Kidney (tissue), 14 donors: ENCODE measurements around the gene HNRNPA1. TPM values are rescaled to one million over a fixed set of nuclear protein-coding genes. Genes with fewer than 3 reads are reported as not detected.

Source experiments
- DNase-seq, 5 donors: peaks; one replicate each; pipeline ENCODE4 v3.0.0-alpha.2; 2013 to 2020
- FAIRE-seq: peaks from 2 replicates; lab custom pipeline; 2012; peaks lifted over from hg19 to GRCh38; lab: Jason Lieb, UNC
- H3K27ac ChIP-seq, 2 donors: one replicate each; pipeline ENCODE4 v1.7.0; 2013; ENCODE audit warnings: low read depth in 2 of 2, low read length in 2 of 2, inconsistent platforms in 1 of 2
- H3K27me3 ChIP-seq: one replicate; pipeline ENCODE4 v1.7.1; 2013; ENCODE audit warnings: low read length, inconsistent platforms; ENCODE audit not compliant: control insufficient read depth, insufficient read depth
- H3K36me3 ChIP-seq, 3 donors: one replicate each; pipeline versions ENCODE4 v1.7.0 to v1.7.1; 2013; ENCODE audit warnings: low read length in 3 of 3, control low read depth in 1 of 3, inconsistent platforms in 1 of 3; ENCODE audit not compliant: insufficient read depth in 3 of 3, control insufficient read depth in 2 of 3
- H3K4me1 ChIP-seq, 3 donors: one replicate each; pipeline versions ENCODE4 v1.7.0 to v1.7.1; 2013; ENCODE audit warnings: low read length in 3 of 3, inconsistent platforms in 1 of 3, low read depth in 1 of 3; ENCODE audit not compliant: control insufficient read depth in 2 of 3, insufficient read depth in 2 of 3
- H3K4me3 ChIP-seq, 3 donors: one replicate each; pipeline versions ENCODE4 v1.7.0 to v1.8.1; 2013; ENCODE audit warnings: low read length in 3 of 3, control low read depth in 1 of 3, inconsistent platforms in 1 of 3
- H3K9ac ChIP-seq, 3 donors: one replicate each; pipeline versions ENCODE4 v1.7.0 to v1.7.1; 2013; ENCODE audit warnings: low read length in 3 of 3, control low read depth in 1 of 3, inconsistent platforms in 1 of 3
- H3K9me3 ChIP-seq, 3 donors: one replicate each; pipeline versions ENCODE4 v1.7.0 to v1.7.1; 2013; ENCODE audit warnings: low read length in 3 of 3, control low read depth in 1 of 3, inconsistent platforms in 1 of 3; ENCODE audit not compliant: control insufficient read depth in 2 of 3, insufficient read depth in 1 of 3
- CTCF ChIP-seq: IDR thresholded peaks from 3 replicates; pipeline ENCODE4 v1.5.1; 2012; ENCODE audit warnings: mild to moderate bottlenecking, moderate library complexity, borderline replicate concordance; ENCODE audit not compliant: insufficient read depth; ENCODE audit errors: extremely low read depth
- intact Hi-C: fragments of 100-400 bp; cut with DNase I; formaldehyde crosslinking; loops from one replicate; pipeline ENCODE4 v1.11.1; 2022
- polyA plus RNA-seq: library from polyadenylated mRNA; stranded (reverse); fragments of 350-450 nt; fragmentation: Illumina TruSeq; extraction: RNeasy Lipid Tissue Mini Kit (QIAGEN cat#74804); gene quantifications from one replicate; pipeline ENCODE4 v1.2.3, GENCODE V29; 2014; ENCODE audit warnings: low read depth, low replicate concordance; ENCODE audit not compliant: insufficient read depth
- total RNA-seq: library from RNA; stranded (reverse); fragmentation: NEBNext Ultra II Directional; extraction: Animal tissue kit (Norgen Biotek cat#: 25700); gene quantifications from one replicate; pipeline ENCODE4 v1.2.1, GENCODE V29; 2021
- donor health status: control.
- donor health status: control.
- donor health status: control.
- donor health status: control.
- donor health status: control.
- donor health status: DM: yes; HTN: yes; CAD: no.
- donor health status: Normal renal cell carcinoma (clear cell type).

The HNRNPA1 gene
- total and polyA plus RNA-seq, 2 donors from 2014 or later: 648 to 964 TPM

DNA sequence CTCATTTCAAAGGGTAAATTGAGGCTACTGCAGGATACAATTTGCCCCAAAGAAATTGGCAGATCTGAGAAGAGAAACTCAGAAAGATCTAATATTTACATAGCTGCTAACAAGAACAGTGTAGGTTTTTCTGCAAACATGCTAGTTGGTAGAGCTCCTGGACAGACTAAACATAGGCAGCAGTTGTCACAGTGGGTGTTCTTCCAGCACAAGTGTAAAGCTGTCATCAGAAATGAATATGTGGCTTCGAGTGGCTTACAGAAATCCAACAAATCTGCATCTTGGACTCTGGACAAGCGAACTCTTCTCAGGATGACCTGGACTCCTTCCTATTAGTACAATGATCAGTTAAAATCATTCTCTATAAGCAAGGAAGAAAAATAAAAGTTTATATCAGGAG lies 6.5 kb upstream of the HNRNPA1 start:
- FAIRE-seq (no peak), DNase-seq (no peak)
- intact Hi-C loops: no loop called here
- H3K27ac ChIP-seq: no peak overlapping the region
- H3K4me1 ChIP-seq: peaks cover 6 to 11% (median 6%) of the 10 kb centered on the region in 3 donors
- H3K36me3 ChIP-seq: peaks cover 0 to 2% (median 0%) of the 10 kb centered on the region in 3 donors
- no peak overlapping the region for H3K9ac ChIP-seq
- H3K27me3 ChIP-seq: no peaks in the 10 kb centered on the region
- no peak overlapping the region for H3K4me3 ChIP-seq
- no peak for TF ChIP-seq CTCF
- no peaks in the 10 kb centered on the region for H3K9me3 ChIP-seq

GRCh38 chr12:54276368-54276767 lies 4.2 kb upstream of the HNRNPA1 start:
- FAIRE-seq (no peak), DNase-seq (no peak)
- no peaks in the 10 kb centered on the region for H3K9me3 ChIP-seq
- no peaks in the 10 kb centered on the region for H3K27me3 ChIP-seq
- intact Hi-C loops: no loop called here
- H3K4me1 ChIP-seq: peaks cover 6 to 11% (median 6%) of the 10 kb centered on the region in 3 donors
- no peak overlapping the region for H3K27ac ChIP-seq
- TF ChIP-seq CTCF: no peak
- H3K4me3 ChIP-seq: no peak overlapping the region
- no peak overlapping the region for H3K9ac ChIP-seq
- peaks cover 0 to 2% (median 2%) of the 10 kb centered on the region in 3 donors for H3K36me3 ChIP-seq

DNA sequence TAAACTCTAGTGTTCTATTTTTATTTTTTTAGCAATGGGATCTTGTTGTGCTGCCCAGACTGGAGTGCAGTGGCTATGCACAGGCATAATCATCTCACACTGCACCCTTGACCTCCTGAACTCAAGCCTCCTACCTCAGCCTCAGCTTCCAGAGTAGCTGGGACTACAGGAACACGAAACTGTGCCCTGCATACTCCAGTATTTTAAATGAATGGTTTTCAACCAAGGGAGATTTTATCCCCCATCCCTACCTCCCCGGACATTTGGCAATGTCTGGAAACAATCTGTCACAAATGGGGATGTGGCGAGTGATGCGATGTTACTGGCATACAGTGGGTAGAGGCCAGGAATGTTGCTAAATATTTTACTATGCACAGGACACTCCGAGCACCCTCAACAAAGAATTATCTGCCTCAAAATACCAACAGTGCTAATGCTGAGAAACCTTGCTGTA lies 2.7 kb upstream of the HNRNPA1 start:
- DNase-seq (peak in 1 of 5 donors; percentile 44), FAIRE-seq (no peak)
- peak overlapping the region in 1 of 2 donors; percentile 41 for H3K27ac ChIP-seq
- no peaks in the 10 kb centered on the region for H3K9me3 ChIP-seq
- TF ChIP-seq CTCF: no peak
- H3K27me3 ChIP-seq: no peaks in the 10 kb centered on the region
- H3K4me1 ChIP-seq: peaks cover 10 to 18% (median 10%) of the 10 kb centered on the region in 3 donors
- H3K4me3 ChIP-seq: peak overlapping the region; percentile 95 to 100 (median 99)
- peaks cover 7 to 16% (median 8%) of the 10 kb centered on the region in 3 donors for H3K36me3 ChIP-seq
- H3K9ac ChIP-seq: peak overlapping the region; percentile 33 to 99 (median 87)
- intact Hi-C loops: no loop called here

- Histone ChIP-seq H3K9me3 (no peaks in the 10 kb centered on the region), H3K36me3 (peaks cover 15 to 29% (median 21%) of the 10 kb centered on the region in 3 donors), H3K27ac (peak overlapping the region; percentile 89 to 98), H3K27me3 (no peaks in the 10 kb centered on the region), H3K9ac (peak overlapping the region; percentile 87 to 99 (median 99)), H3K4me1 (peaks cover 17 to 24% (median 21%) of the 10 kb centered on the region in 3 donors), H3K4me3 (peak overlapping the region; percentile 95 to 100 (median 99))
- no peak for TF ChIP-seq CTCF
- no peak for DNase-seq
- intact Hi-C loops: no loop called here
- FAIRE-seq: no peak
These were observed 1.3 kb upstream of the HNRNPA1 start for GRCh38 chr12:54279227-54279631.
